NCI-H1048 (cell line): ENCODE results near the gene DDR2.

Experiments used
- DNase-seq: peaks from one replicate; lab custom pipeline; 2025; lab: John Stamatoyannopoulos, UW

DDR2 gene

DNA sequence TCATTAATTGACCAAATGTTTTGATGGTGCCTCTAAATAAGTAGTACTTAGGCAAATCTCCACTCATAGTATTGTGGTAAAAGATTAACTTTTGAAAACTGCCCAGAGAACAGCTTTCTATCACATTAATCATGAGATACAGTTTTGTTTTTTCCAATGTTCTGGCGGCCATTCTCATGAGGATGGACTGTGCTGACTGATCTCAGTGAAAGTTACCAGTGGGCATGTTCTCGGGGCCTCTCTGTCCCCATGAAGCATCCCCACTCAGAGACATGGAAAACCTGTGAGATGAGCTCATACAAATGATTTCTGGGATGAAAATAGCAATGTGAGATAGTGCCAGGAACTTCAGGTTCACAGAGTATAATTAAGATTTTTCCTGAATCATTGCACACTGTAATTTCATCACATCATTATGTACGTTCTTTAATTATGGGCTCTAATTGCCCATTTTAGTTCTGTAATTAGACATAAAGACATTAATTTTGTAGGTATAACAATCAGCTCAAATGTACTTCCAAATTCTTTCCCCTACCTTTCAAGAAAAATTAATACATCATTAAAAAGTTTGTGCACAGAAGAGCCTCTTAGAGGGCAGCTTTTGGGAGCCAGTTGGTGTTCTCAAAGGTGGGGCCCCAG, 40.5 kb downstream of the DDR2 start:
- no peak for DNase-seq

DNA sequence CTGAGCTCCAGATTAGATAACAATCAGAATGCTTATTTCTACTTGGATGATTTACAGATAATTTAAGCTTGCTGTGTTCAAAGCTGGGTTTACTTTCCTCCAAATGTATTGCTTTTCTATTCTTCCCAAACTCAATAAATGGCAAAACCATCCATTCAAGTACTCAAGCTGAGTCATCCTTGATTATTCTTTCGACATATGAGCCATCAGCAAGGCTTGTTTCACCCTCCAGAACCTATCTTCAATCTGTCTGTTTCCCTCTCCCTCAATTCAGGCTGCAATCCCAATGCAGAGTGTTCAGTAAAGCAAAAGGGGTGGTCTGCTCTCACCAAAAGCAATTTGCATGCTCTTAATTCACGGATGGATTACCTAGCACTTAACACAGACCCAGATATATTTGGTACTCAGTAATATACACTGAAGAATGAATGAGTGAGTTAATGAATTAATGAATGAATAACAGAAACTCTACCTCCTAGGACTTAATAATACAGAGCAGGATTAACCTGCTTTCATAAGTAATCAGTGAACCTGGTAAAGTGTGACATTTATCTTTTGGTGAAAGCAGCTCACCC, 41.9 kb downstream of the DDR2 start:
- no peak for DNase-seq

GRCh38 chr1:162676087-162676486, 43.8 kb downstream of the DDR2 start:
- DNase-seq = no peak

GRCh38 chr1:162676750-162677149, 44.5 kb downstream of the DDR2 start:
- DNase-seq = no peak

- no peak for DNase-seq
Observed at GRCh38 chr1:162677607-162678371, 45.5 kb downstream of the DDR2 start.

- no peak for DNase-seq
Observed at GRCh38 chr1:162678439-162678838, 46.2 kb downstream of the DDR2 start.

DNA sequence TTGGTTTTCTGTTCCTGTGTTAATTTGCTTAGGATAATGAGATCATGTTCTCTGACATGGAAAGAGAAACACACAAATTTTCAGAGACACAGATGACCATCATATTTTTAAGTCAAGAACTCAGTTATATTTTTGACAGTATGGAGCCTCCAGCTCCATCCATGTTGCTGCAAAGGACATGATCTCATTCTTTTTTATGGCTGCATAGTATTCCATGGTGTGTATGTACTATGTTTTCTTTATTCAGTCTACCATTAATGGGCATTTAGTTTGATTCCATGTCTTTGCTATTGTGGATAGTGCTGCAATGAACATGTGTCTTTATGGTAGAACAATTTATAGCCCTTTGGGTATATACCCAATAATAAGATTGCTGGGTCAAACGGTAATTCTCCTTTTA, 47.0 kb downstream of the DDR2 start:
- DNase-seq = no peak

DNA sequence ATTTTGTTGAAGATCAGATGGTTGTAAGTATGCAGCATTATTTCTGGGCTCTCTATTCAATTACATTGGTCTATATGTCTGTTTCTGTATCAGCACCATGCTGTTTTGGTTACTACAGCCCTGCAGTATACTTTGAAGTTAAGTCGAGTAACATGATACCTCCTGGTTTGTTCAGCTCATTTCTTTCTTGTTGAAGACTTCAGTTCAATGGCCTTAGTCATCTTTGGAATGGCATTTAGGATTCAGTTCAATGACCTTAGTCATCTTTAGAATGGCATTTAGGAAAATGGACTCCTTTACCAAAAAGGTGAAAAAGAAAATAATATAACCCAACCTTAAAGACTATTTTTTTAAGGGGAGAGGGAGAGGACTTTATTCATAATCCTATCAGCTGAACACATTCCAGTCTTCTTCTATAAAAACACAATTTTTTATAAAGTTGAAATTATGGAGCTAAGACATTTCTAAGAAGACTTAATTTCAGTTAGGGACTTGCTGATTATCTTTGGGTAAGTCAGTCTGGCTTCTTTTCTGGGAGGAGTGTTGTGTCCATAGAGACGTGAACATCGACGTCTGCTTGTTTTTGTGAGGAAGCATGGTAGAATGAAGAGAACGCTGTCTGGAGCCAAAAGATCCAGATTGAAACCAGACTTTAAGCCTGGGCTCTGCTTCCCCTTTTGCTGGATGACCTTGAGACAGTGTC, 48.3 kb downstream of the DDR2 start:
- DNase-seq = no peak

DNA sequence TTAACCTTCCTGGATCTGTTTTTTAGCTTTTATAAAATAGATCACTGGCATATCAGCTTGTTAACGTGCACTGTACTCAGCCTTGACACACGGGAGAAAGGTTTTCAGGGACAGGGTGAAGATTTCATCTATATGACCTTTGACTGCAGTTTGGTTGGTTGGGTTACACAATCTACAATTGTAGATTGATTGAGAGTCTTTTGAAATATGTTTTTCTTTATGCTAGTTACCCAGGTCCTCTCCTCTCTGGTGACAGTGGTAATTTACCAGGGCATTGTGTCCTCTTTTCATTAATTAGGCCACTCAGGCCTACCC, 48.8 kb downstream of the DDR2 start:
- DNase-seq = no peak

DNA sequence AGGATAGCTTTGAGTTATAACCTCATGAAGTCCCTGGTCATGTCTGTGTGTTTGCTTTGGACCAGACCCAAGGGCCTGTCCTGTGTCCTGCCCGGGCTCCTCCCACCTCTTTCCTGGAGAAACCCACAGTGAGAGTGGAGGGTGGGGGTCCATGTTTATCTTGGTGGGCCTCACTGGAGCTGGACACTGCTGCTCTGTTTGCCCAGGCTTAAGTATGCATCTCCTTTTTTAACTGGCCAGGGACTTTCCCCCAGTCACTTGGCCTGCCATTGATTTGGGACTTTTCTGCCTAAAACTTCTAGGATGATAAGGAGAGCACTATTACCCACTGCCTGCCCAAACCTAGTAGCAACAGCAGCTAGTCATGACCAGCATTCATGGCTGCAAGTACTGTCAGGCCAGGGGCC, 49.8 kb downstream of the DDR2 start:
- no peak for DNase-seq

GRCh38 chr1:162687870-162688269, 55.6 kb downstream of the DDR2 start:
- no peak for DNase-seq

GRCh38 chr1:162688521-162688920, 56.3 kb downstream of the DDR2 start:
- no peak for DNase-seq

DNA sequence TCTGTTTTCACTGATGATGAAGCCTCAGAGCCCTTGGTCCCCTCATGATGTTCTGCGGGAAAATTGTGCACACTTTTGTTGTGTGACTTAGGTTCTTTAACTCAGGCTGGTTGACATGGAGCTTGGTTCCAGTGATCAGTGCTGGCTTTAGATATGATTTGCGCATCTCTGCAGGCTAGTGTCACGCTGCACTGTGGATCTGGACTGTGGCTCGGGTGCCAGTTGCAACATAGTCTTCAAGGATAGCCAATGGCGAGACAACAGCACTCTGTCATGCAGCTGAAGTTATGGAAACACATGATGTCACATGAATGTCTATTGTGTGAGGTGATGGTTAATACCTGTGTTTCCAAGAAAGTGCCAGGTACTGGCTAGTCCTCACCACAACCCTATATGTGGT, 56.7 kb downstream of the DDR2 start:
- DNase-seq = no peak

GRCh38 chr1:162689745-162690671, 57.7 kb downstream of the DDR2 start:
- DNase-seq = no peak

- DNase-seq = no peak
Observed at GRCh38 chr1:162690672-162691434, 58.6 kb downstream of the DDR2 start.

GRCh38 chr1:162691999-162692575, 59.8 kb downstream of the DDR2 start:
- DNase-seq = no peak

GRCh38 chr1:162694911-162695310, 62.6 kb downstream of the DDR2 start:
- DNase-seq = no peak

- no peak for DNase-seq
Observed at GRCh38 chr1:162695687-162696086, 63.4 kb downstream of the DDR2 start.

- DNase-seq = no peak
Observed at GRCh38 chr1:162696286-162696862, 64.1 kb downstream of the DDR2 start.

DNA sequence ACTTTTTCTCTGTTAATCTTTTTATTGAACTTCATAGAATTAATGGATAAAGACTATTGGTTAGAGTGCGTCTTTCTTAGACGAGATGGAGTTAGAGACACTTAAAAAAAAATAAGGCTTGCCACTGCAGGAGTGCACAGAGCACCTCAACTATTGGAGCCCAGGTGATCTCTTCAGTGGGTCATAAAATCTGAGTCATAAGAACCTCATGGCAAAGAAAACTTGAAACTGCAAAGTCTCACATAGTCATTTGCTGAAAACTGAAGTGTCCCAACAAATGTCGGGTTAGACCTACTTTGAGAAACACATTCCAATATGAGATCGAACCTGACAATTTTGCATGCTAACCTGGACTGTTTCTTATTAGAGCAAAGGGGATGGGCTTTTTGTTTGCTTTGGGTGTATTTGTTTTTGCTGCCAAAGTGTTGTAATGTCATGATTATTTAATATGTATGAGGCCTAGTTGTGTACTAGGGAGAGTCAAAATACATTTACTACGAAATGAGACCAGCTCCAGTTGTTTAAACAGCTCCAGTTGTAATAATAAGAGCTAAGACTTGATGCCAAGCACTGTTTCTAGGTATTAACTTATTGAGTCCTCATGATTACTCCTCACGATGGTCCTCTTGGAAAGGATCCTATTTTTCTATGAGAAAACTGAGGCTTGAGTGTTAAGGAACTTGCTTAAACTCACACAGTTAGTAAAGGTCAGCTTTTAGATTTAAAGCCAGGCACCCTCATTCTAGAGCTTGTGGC, 65.1 kb downstream of the DDR2 start:
- no peak for DNase-seq
